ENCODE data around the gene EIF4E3.

The EIF4E3 gene

DNA sequence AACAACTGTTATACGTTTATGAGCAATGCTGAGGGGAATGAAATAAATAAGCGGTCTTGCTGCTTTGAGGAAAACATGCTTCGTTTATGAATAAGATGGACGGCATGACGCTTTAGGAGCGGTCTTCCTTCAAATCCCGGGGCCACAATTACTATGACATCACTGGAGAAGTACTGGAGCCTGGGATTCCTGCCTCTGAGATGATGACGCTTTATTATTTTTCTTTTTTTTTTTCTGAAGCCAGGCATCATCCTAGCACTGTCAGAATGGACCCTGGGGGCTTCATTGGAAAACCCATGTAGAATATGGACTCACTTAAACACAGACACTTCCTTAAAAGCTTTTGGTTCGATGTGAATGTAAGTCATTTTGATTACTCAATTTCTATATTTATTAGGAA is 89.2 kb downstream of the EIF4E3 start:
- TF ChIP-seq, protein P1, sequence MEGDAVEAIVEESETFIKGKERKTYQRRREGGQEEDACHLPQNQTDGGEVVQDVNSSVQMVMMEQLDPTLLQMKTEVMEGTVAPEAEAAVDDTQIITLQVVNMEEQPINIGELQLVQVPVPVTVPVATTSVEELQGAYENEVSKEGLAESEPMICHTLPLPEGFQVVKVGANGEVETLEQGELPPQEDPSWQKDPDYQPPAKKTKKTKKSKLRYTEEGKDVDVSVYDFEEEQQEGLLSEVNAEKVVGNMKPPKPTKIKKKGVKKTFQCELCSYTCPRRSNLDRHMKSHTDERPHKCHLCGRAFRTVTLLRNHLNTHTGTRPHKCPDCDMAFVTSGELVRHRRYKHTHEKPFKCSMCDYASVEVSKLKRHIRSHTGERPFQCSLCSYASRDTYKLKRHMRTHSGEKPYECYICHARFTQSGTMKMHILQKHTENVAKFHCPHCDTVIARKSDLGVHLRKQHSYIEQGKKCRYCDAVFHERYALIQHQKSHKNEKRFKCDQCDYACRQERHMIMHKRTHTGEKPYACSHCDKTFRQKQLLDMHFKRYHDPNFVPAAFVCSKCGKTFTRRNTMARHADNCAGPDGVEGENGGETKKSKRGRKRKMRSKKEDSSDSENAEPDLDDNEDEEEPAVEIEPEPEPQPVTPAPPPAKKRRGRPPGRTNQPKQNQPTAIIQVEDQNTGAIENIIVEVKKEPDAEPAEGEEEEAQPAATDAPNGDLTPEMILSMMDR (conservative IDR thresholded peaks at IDR 0.05), result no peak
- H3K27ac ChIP-seq, result no peak overlapping the region

DNA sequence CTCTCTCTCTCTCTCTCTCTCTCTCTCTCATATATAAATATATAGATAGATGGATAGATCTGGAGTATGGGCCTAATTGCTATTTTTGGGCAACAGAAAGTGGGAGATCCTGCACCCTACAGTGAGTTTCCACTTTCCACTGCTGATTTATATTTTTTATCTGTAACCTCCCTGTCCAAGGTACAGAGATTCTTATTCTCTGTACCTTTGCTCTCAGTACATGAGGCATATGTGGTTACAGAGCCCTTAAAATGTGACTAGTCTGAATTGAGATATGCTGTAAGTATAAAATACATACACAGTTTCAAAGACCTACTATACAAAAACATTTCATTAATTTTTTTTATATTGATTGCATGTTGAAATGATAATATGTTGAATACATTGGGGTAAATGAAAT is 90.5 kb downstream of the EIF4E3 start:
- no peak overlapping the region for H3K27ac ChIP-seq
- TF ChIP-seq, protein P1 (conservative IDR thresholded peaks at IDR 0.05), result no peak

DNA sequence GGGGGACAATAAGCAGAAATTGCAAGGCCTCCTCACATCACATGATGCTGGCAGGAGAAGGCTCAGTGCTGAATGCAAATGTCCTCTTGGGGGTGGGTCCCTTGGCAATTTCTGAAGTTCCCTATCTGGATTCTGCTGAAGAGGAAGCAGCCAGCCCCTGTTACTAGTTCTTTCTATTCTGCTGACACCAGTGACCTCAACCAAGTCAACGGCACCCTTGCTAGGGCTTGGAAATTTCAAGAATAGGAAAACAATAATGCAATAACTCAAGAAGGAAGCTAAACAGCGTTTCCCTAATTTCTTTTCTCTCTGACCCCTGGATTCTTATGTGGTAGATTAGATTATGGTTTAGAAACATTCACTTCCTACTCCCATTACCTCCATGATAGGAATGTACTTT is 95.5 kb downstream of the EIF4E3 start:
- TF ChIP-seq, protein P1 (conservative IDR thresholded peaks at IDR 0.05), result no peak

DNA sequence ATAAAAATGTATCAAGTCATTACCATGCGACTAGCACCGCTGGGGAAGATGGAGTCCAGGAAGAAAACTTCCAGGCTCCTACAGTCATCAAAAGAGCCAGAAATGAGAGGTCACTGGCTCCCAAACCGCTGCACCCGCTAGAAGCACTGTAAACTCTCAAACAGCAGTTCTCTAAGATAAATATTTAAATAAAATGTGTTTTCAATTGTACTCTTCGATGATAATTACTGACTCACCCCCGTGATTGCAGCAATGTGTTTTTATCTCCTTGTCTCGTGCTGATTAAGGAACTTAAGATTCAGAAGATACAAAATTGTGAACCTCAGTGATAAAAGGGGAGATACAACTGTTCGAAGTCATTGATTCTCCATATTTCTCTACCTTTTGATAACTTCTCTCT is 95.9 kb downstream of the EIF4E3 start:
- TF ChIP-seq, protein P1 (conservative IDR thresholded peaks at IDR 0.05), result no peak
- H3K27ac ChIP-seq, result no peak overlapping the region

More for the DNA sequence above, 95.5 kb downstream of the EIF4E3 start:
- no peak overlapping the region for H3K27ac ChIP-seq

DNA sequence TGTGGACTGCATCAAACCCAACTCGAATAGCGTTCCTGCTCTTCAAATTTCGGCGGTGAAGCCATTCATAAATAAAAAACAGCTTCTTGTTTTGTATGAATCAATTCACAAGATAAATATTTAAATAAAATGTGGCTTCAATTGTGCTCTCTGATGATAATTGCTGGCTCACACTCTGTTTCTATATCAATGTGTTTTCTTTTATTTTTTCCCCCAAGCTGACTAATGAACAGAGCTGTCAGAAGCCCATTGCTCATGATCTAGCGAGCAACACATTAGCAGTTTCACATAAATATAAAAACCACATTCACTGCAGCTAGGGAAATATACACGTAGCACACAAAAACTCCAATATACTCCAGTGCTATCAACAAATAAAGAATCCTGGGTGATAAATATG is 96.7 kb downstream of the EIF4E3 start:
- TF ChIP-seq, protein P1 (conservative IDR thresholded peaks at IDR 0.05), result no peak
- H3K27ac ChIP-seq, result no peak overlapping the region

DNA sequence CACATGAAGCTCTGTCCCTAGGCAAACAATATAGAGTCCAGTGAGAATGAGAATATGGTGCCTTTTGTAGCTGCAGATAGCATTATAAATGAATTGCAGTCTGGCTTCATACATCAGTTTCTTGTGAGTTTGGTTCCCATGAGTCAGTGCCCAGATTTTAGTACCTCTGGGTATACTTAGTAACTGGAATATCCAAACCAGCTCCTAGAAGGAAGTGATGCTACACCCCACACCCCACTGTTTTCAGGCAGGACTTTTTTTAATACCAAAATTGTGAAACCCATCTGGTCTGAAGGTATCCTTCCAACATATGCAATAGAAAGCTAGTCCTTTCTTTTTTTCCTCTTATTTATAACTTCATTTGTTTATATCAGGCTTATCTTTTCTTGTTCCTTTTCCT is 99.5 kb downstream of the EIF4E3 start:
- TF ChIP-seq, protein P1 (conservative IDR thresholded peaks at IDR 0.05), result no peak
- no peak overlapping the region for H3K27ac ChIP-seq
